ENCODE data around the gene LHX5. TPM values are rescaled to one million over a fixed set of nuclear protein-coding genes. Genes with fewer than 3 reads are reported as not detected.
A peak's percentile ranks its signal among the peaks of the same experiment; 100 is the strongest.

The LHX5 gene
- polyA plus RNA-seq, 4 donors, result not detected

- no peak overlapping the region for H3K27ac ChIP-seq (ENCODE audit: low read depth in 1 of 3, low read length in 2 of 3)
- H3K4me1 ChIP-seq (ENCODE audit: control insufficient read depth in 3 of 3, insufficient read depth in 2 of 3, low read depth in 1 of 3, low read length in 2 of 3), result no peaks in the 10 kb centered on the region
- no peaks in the 10 kb centered on the region for H3K36me3 ChIP-seq (ENCODE audit: control insufficient read depth in 3 of 3, insufficient read depth in 2 of 3, low read depth in 1 of 3, low read length in 3 of 3)
- no peak overlapping the region for H3K4me3 ChIP-seq (ENCODE audit: low read depth in 1 of 3, low read length in 3 of 3)
- 17 to 19% (median 18%) methylated on average over 9 of the region's 9 CpGs for WGBS, 3 donors
- H3K27me3 ChIP-seq (ENCODE audit: control insufficient read depth in 3 of 3, insufficient read depth in 3 of 3, low read length in 3 of 3), result peaks cover 12 to 55% (median 38%) of the 10 kb centered on the region in 3 donors
- FAIRE-seq (no peak), DNase-seq (no peak)
- peaks cover 0 to 7% of the 10 kb centered on the region in 2 donors for H3K9me3 ChIP-seq (ENCODE audit: control insufficient read depth in 2 of 2, insufficient read depth in 1 of 2, low read depth in 1 of 2, low read length in 1 of 2)
Observed at GRCh38 chr12:113480336-113480971, 8.8 kb upstream of the LHX5 start.

GRCh38 chr12:113479590-113480335 lies 8.1 kb upstream of the LHX5 start:
- Histone ChIP-seq H3K36me3 (ENCODE audit: control insufficient read depth in 3 of 3, insufficient read depth in 2 of 3, low read depth in 1 of 3, low read length in 3 of 3) (no peaks in the 10 kb centered on the region), H3K27ac (ENCODE audit: low read depth in 1 of 3, low read length in 2 of 3) (no peak overlapping the region), H3K4me1 (ENCODE audit: control insufficient read depth in 3 of 3, insufficient read depth in 2 of 3, low read depth in 1 of 3, low read length in 2 of 3) (no peaks in the 10 kb centered on the region), H3K9me3 (ENCODE audit: control insufficient read depth in 2 of 2, insufficient read depth in 1 of 2, low read depth in 1 of 2, low read length in 1 of 2) (peaks cover 0 to 7% of the 10 kb centered on the region in 2 donors), H3K4me3 (ENCODE audit: low read depth in 1 of 3, low read length in 3 of 3) (no peak overlapping the region), H3K27me3 (ENCODE audit: control insufficient read depth in 3 of 3, insufficient read depth in 3 of 3, low read length in 3 of 3) (peaks cover 13 to 62% (median 41%) of the 10 kb centered on the region in 3 donors)
- peak in 1 of 2 donors; percentile 63 for DNase-seq
- no peak for FAIRE-seq
- 3 to 16% (median 12%) methylated on average over 56 to 61 of the region's 61 CpGs for WGBS, 3 donors

GRCh38 chr12:113479216-113479589 lies 7.5 kb upstream of the LHX5 start:
- no peak overlapping the region for H3K27ac ChIP-seq (ENCODE audit: low read depth in 1 of 3, low read length in 2 of 3)
- H3K4me3 ChIP-seq (ENCODE audit: low read depth in 1 of 3, low read length in 3 of 3), result no peak overlapping the region
- FAIRE-seq (no peak), DNase-seq (no peak)
- WGBS, 3 donors, result 2 to 14% (median 8%) methylated on average over 11 of the region's 11 CpGs
- H3K9me3 ChIP-seq (ENCODE audit: control insufficient read depth in 2 of 2, insufficient read depth in 1 of 2, low read depth in 1 of 2, low read length in 1 of 2), result peaks cover 0 to 7% of the 10 kb centered on the region in 2 donors
- no peaks in the 10 kb centered on the region for H3K4me1 ChIP-seq (ENCODE audit: control insufficient read depth in 3 of 3, insufficient read depth in 2 of 3, low read depth in 1 of 3, low read length in 2 of 3)
- H3K27me3 ChIP-seq (ENCODE audit: control insufficient read depth in 3 of 3, insufficient read depth in 3 of 3, low read length in 3 of 3), result peaks cover 14 to 67% (median 47%) of the 10 kb centered on the region in 3 donors
- no peaks in the 10 kb centered on the region for H3K36me3 ChIP-seq (ENCODE audit: control insufficient read depth in 3 of 3, insufficient read depth in 2 of 3, low read depth in 1 of 3, low read length in 3 of 3)

- FAIRE-seq (no peak), DNase-seq (no peak)
- H3K9me3 ChIP-seq (ENCODE audit: control insufficient read depth in 2 of 2, insufficient read depth in 1 of 2, low read depth in 1 of 2, low read length in 1 of 2), result peaks cover 0 to 7% of the 10 kb centered on the region in 2 donors
- H3K27ac ChIP-seq (ENCODE audit: low read depth in 1 of 3, low read length in 2 of 3), result no peak overlapping the region
- H3K4me3 ChIP-seq (ENCODE audit: low read depth in 1 of 3, low read length in 3 of 3), result no peak overlapping the region
- H3K4me1 ChIP-seq (ENCODE audit: control insufficient read depth in 3 of 3, insufficient read depth in 2 of 3, low read depth in 1 of 3, low read length in 2 of 3), result no peaks in the 10 kb centered on the region
- peaks cover 14 to 69% (median 53%) of the 10 kb centered on the region in 3 donors for H3K27me3 ChIP-seq (ENCODE audit: control insufficient read depth in 3 of 3, insufficient read depth in 3 of 3, low read length in 3 of 3)
- no peaks in the 10 kb centered on the region for H3K36me3 ChIP-seq (ENCODE audit: control insufficient read depth in 3 of 3, insufficient read depth in 2 of 3, low read depth in 1 of 3, low read length in 3 of 3)
- WGBS, 3 donors, result 8 to 23% (median 20%) methylated on average over 37 to 41 of the region's 41 CpGs
Observed at GRCh38 chr12:113478351-113479011, 6.8 kb upstream of the LHX5 start.

GRCh38 chr12:113477842-113478215 lies 6.2 kb upstream of the LHX5 start:
- peaks cover 16 to 74% (median 56%) of the 10 kb centered on the region in 3 donors for H3K27me3 ChIP-seq (ENCODE audit: control insufficient read depth in 3 of 3, insufficient read depth in 3 of 3, low read length in 3 of 3)
- 6 to 10% (median 7%) methylated on average over 3 of the region's 3 CpGs for WGBS, 3 donors
- DNase-seq (no peak), FAIRE-seq (no peak)
- no peaks in the 10 kb centered on the region for H3K36me3 ChIP-seq (ENCODE audit: control insufficient read depth in 3 of 3, insufficient read depth in 2 of 3, low read depth in 1 of 3, low read length in 3 of 3)
- no peak overlapping the region for H3K27ac ChIP-seq (ENCODE audit: low read depth in 1 of 3, low read length in 2 of 3)
- H3K9me3 ChIP-seq (ENCODE audit: control insufficient read depth in 2 of 2, insufficient read depth in 1 of 2, low read depth in 1 of 2, low read length in 1 of 2), result peaks cover 0 to 7% of the 10 kb centered on the region in 2 donors
- no peak overlapping the region for H3K4me3 ChIP-seq (ENCODE audit: low read depth in 1 of 3, low read length in 3 of 3)
- no peaks in the 10 kb centered on the region for H3K4me1 ChIP-seq (ENCODE audit: control insufficient read depth in 3 of 3, insufficient read depth in 2 of 3, low read depth in 1 of 3, low read length in 2 of 3)

GRCh38 chr12:113477171-113477841 lies 5.6 kb upstream of the LHX5 start:
- 4 to 7% (median 5%) methylated on average over 7 of the region's 7 CpGs for WGBS, 3 donors
- Histone ChIP-seq H3K4me1 (ENCODE audit: control insufficient read depth in 3 of 3, insufficient read depth in 2 of 3, low read depth in 1 of 3, low read length in 2 of 3) (no peaks in the 10 kb centered on the region), H3K27me3 (ENCODE audit: control insufficient read depth in 3 of 3, insufficient read depth in 3 of 3, low read length in 3 of 3) (peaks cover 21 to 80% (median 61%) of the 10 kb centered on the region in 3 donors), H3K27ac (ENCODE audit: low read depth in 1 of 3, low read length in 2 of 3) (no peak overlapping the region), H3K4me3 (ENCODE audit: low read depth in 1 of 3, low read length in 3 of 3) (no peak overlapping the region), H3K9me3 (ENCODE audit: control insufficient read depth in 2 of 2, insufficient read depth in 1 of 2, low read depth in 1 of 2, low read length in 1 of 2) (peaks cover 0 to 7% of the 10 kb centered on the region in 2 donors), H3K36me3 (ENCODE audit: control insufficient read depth in 3 of 3, insufficient read depth in 2 of 3, low read depth in 1 of 3, low read length in 3 of 3) (no peaks in the 10 kb centered on the region)
- FAIRE-seq (no peak), DNase-seq (no peak)

GRCh38 chr12:113476176-113476986 lies 4.7 kb upstream of the LHX5 start:
- no peak overlapping the region for H3K4me3 ChIP-seq (ENCODE audit: low read depth in 1 of 3, low read length in 3 of 3)
- peaks cover 0 to 7% of the 10 kb centered on the region in 2 donors for H3K9me3 ChIP-seq (ENCODE audit: control insufficient read depth in 2 of 2, insufficient read depth in 1 of 2, low read depth in 1 of 2, low read length in 1 of 2)
- H3K4me1 ChIP-seq (ENCODE audit: control insufficient read depth in 3 of 3, insufficient read depth in 2 of 3, low read depth in 1 of 3, low read length in 2 of 3), result no peaks in the 10 kb centered on the region
- H3K36me3 ChIP-seq (ENCODE audit: control insufficient read depth in 3 of 3, insufficient read depth in 2 of 3, low read depth in 1 of 3, low read length in 3 of 3), result no peaks in the 10 kb centered on the region
- 3 to 11% (median 11%) methylated on average over 50 to 58 of the region's 58 CpGs for WGBS, 3 donors
- H3K27ac ChIP-seq (ENCODE audit: low read depth in 1 of 3, low read length in 2 of 3), result no peak overlapping the region
- peaks cover 28 to 88% (median 68%) of the 10 kb centered on the region in 3 donors for H3K27me3 ChIP-seq (ENCODE audit: control insufficient read depth in 3 of 3, insufficient read depth in 3 of 3, low read length in 3 of 3)
- DNase-seq, result no peak
- FAIRE-seq, result no peak

Measured in small intestine (tissue), 7 donors.